ENCODE measurements around the gene FRMD5.

The FRMD5 gene

GRCh38 chr15:44097552-44097951, 97.5 kb downstream of the FRMD5 start:
- H3K4me1 ChIP-seq (ENCODE audit: low read length), result no peaks in the 10 kb centered on the region
- H3K9ac ChIP-seq (ENCODE audit: low read length), result no peak overlapping the region
- H3K9me2 ChIP-seq (replicated peaks; ENCODE audit: insufficient read depth, low read length), result no peaks in the 10 kb centered on the region
- no peak overlapping the region for H2AFZ ChIP-seq (ENCODE audit: low read length)
- no peaks in the 10 kb centered on the region for H3K27me3 ChIP-seq (replicated peaks; ENCODE audit: insufficient read depth, low read length)
- no peaks in the 10 kb centered on the region for H3K36me3 ChIP-seq (replicated peaks; ENCODE audit: insufficient read depth, low read length)
- no peaks in the 10 kb centered on the region for H3F3A ChIP-seq (ENCODE audit: insufficient read depth, low read length)
- H3K27ac ChIP-seq (ENCODE audit: low read length), result no peak overlapping the region
- no peaks in the 10 kb centered on the region for H3K79me2 ChIP-seq (ENCODE audit: low read length)
- no peaks in the 10 kb centered on the region for H4K20me1 ChIP-seq (ENCODE audit: insufficient read depth, low read length)
- H3K4me3 ChIP-seq (ENCODE audit: low read length), result no peak overlapping the region
- TF ChIP-seq EZH2 (optimal IDR thresholded peaks at IDR 0.05; ENCODE audit: low read depth, low read length), result no peak
- TF ChIP-seq EZH2phosphoT487 (IDR thresholded peaks at IDR 0.05; ENCODE audit: low read length), result no peak
- no peak for TF ChIP-seq CTCF (IDR thresholded peaks at IDR 0.05; ENCODE audit: low read length)
- no peak overlapping the region for H3K4me2 ChIP-seq (ENCODE audit: low read depth, low read length)
- H3K9me3 ChIP-seq (replicated peaks; ENCODE audit: insufficient read depth, low read length), result no peaks in the 10 kb centered on the region
- DNase-seq, result no peak

- Histone ChIP-seq H3K9me2 (replicated peaks; ENCODE audit: insufficient read depth, low read length) (no peaks in the 10 kb centered on the region), H2AFZ (ENCODE audit: low read length) (no peak overlapping the region), H3K27ac (ENCODE audit: low read length) (no peak overlapping the region), H3K9me3 (replicated peaks; ENCODE audit: insufficient read depth, low read length) (no peaks in the 10 kb centered on the region), H3K9ac (ENCODE audit: low read length) (no peak overlapping the region), H3K4me1 (ENCODE audit: low read length) (no peaks in the 10 kb centered on the region), H3K4me2 (ENCODE audit: low read depth, low read length) (no peak overlapping the region), H3K36me3 (replicated peaks; ENCODE audit: insufficient read depth, low read length) (no peaks in the 10 kb centered on the region), H4K20me1 (ENCODE audit: insufficient read depth, low read length) (no peaks in the 10 kb centered on the region), H3K4me3 (ENCODE audit: low read length) (no peak overlapping the region), H3K27me3 (replicated peaks; ENCODE audit: insufficient read depth, low read length) (no peaks in the 10 kb centered on the region), H3K79me2 (ENCODE audit: low read length) (no peaks in the 10 kb centered on the region), H3F3A (ENCODE audit: insufficient read depth, low read length) (no peaks in the 10 kb centered on the region)
- no peak for DNase-seq
- TF ChIP-seq EZH2 (optimal IDR thresholded peaks at IDR 0.05; ENCODE audit: low read depth, low read length), result no peak
- no peak for TF ChIP-seq EZH2phosphoT487 (IDR thresholded peaks at IDR 0.05; ENCODE audit: low read length)
- TF ChIP-seq CTCF (IDR thresholded peaks at IDR 0.05; ENCODE audit: low read length), result no peak
These were observed 98.5 kb downstream of the FRMD5 start for GRCh38 chr15:44096596-44096995.

- no peaks in the 10 kb centered on the region for H4K20me1 ChIP-seq (ENCODE audit: insufficient read depth, low read length)
- DNase-seq, result no peak
- H3K9ac ChIP-seq (ENCODE audit: low read length), result no peak overlapping the region
- no peaks in the 10 kb centered on the region for H3K36me3 ChIP-seq (replicated peaks; ENCODE audit: insufficient read depth, low read length)
- no peaks in the 10 kb centered on the region for H3K27me3 ChIP-seq (replicated peaks; ENCODE audit: insufficient read depth, low read length)
- H2AFZ ChIP-seq (ENCODE audit: low read length), result no peak overlapping the region
- H3K79me2 ChIP-seq (ENCODE audit: low read length), result no peaks in the 10 kb centered on the region
- no peaks in the 10 kb centered on the region for H3K9me2 ChIP-seq (replicated peaks; ENCODE audit: insufficient read depth, low read length)
- no peaks in the 10 kb centered on the region for H3F3A ChIP-seq (ENCODE audit: insufficient read depth, low read length)
- H3K27ac ChIP-seq (ENCODE audit: low read length), result no peak overlapping the region
- H3K4me3 ChIP-seq (ENCODE audit: low read length), result no peak overlapping the region
- no peaks in the 10 kb centered on the region for H3K9me3 ChIP-seq (replicated peaks; ENCODE audit: insufficient read depth, low read length)
- no peaks in the 10 kb centered on the region for H3K4me1 ChIP-seq (ENCODE audit: low read length)
- TF ChIP-seq EZH2 (optimal IDR thresholded peaks at IDR 0.05; ENCODE audit: low read depth, low read length) (no peak), EZH2phosphoT487 (IDR thresholded peaks at IDR 0.05; ENCODE audit: low read length) (no peak), CTCF (IDR thresholded peaks at IDR 0.05; ENCODE audit: low read length) (no peak)
- no peak overlapping the region for H3K4me2 ChIP-seq (ENCODE audit: low read depth, low read length)
These were observed 100.3 kb downstream of the FRMD5 start for GRCh38 chr15:44094781-44095180.

All from MM.1S (cell line).